Spleen (tissue), 11 donors: Measurements from ENCODE around the gene TUT1. TPM values are rescaled to one million over a fixed set of nuclear protein-coding genes. Genes with fewer than 3 reads are reported as not detected.
A peak's percentile ranks its signal among the peaks of the same experiment; 100 is the strongest.

Experiments
- DNase-seq: peaks from one replicate; pipeline ENCODE4 v3.0.0-alpha.2; 2020
- H3K27ac ChIP-seq, 8 donors: fragments of 200-600 bp; sonication (generic) in 7 of 8; 1 replicate in 4 of 8; 2 replicates in 4 of 8; pipeline versions ENCODE4 v1.5.0 to v1.8.0; 2016 to 2021; ENCODE audit warnings: inconsistent platforms in 4 of 8, mild to moderate bottlenecking in 4 of 8, moderate library complexity in 1 of 8
- H3K27me3 ChIP-seq, 7 donors: fragments of 200-600 bp; sonication (generic) in 6 of 7; replicated peaks in 1 of 7; 1 replicate in 4 of 7; 2 replicates in 3 of 7; pipeline versions ENCODE4 v1.5.0 to v1.8.0; 2016 to 2021; ENCODE audit warnings: inconsistent platforms in 3 of 7, mild to moderate bottlenecking in 1 of 7
- H3K36me3 ChIP-seq, 6 donors: fragments of 200-600 bp; sonication (generic) in 5 of 6; 1 replicate in 4 of 6; 2 replicates in 2 of 6; pipeline versions ENCODE4 v1.5.0 to v1.8.0; 2016 to 2021; ENCODE audit warnings: inconsistent platforms in 2 of 6
- H3K4me1 ChIP-seq, 6 donors: fragments of 200-600 bp; sonication (generic) in 5 of 6; 1 replicate in 3 of 6; 2 replicates in 3 of 6; pipeline versions ENCODE4 v1.5.0 to v1.8.0; 2016 to 2021; ENCODE audit warnings: inconsistent platforms in 3 of 6
- H3K4me3 ChIP-seq, 8 donors: fragments of 200-600 bp; sonication (generic) in 7 of 8; 1 replicate in 4 of 8; 2 replicates in 4 of 8; pipeline versions ENCODE4 v1.5.0 to v1.8.0; 2016 to 2021; ENCODE audit warnings: inconsistent platforms in 4 of 8, mild to moderate bottlenecking in 4 of 8, moderate library complexity in 2 of 8
- H3K9me3 ChIP-seq, 8 donors: fragments of 200-600 bp; sonication (generic) in 7 of 8; 1 replicate in 4 of 8; 2 replicates in 4 of 8; pipeline versions ENCODE4 v1.5.0 to v1.8.0; 2016 to 2021; ENCODE audit warnings: inconsistent platforms in 4 of 8
- CTCF ChIP-seq, 11 experiments: fragments of 200-600 bp in 7 of 11; fragments of 450-650 bp in 4 of 11; sonication (generic) in 4 of 11; IDR thresholded peaks in 8 of 11; conservative IDR thresholded peaks in 3 of 11; 1 replicate in 7 of 11; 2 replicates in 4 of 11; pipeline versions ENCODE4 v1.4.0 to v1.8.0; 2016 to 2021; ENCODE audit warnings: antibody characterized with exemption in 11 of 11, inconsistent platforms in 4 of 11, mild to moderate bottlenecking in 1 of 11
- POLR2A ChIP-seq, 3 donors: fragments of 450-650 bp; IDR thresholded peaks; one replicate each; pipeline ENCODE4 v1.5.1; 2017; ENCODE audit warnings: antibody characterized with exemption in 3 of 3, mild to moderate bottlenecking in 1 of 3
- POLR2AphosphoS5 ChIP-seq, 3 donors: sonication (generic); formaldehyde crosslinking; IDR thresholded peaks; one replicate each; pipeline ENCODE4 v1.5.1; 2017; ENCODE audit warnings: antibody characterized with exemption in 3 of 3
- WGBS, 5 donors: extraction: QIAGEN DNeasy Blood & Tissue Kit in 3 of 5; methylation state at CpG; one replicate each; pipeline versions ENCODE4 v1.1.5 to v1.1.7; 2013 to 2018; 5-methylcytosine and 5-hydroxymethylcytosine counted together
- intact Hi-C: fragments of 100-400 bp; cut with DNase I; formaldehyde crosslinking; loops from one replicate; pipeline ENCODE4 v1.15.0; 2023; ENCODE audit warnings: low total_unique reads
- polyA plus RNA-seq, 3 donors: library from polyadenylated mRNA; stranded (reverse); fragments of 200-250 nt; gene quantifications; one replicate each; pipeline ENCODE4 v1.2.1, GENCODE V29; 2013
- total RNA-seq, 7 donors: library from RNA; depleted of rRNA in 3 of 7; stranded (reverse); fragments of >200 nt in 3 of 7; fragmentation: NEBNext Ultra II Directional in 4 of 7; extraction: Animal tissue kit (Norgen Biotek cat#: 25700) in 4 of 7; gene quantifications; one replicate each; pipeline versions ENCODE4 v1.1.0 to v1.2.1, GENCODE V29; 2016 to 2021
- donor health status: healthy with polysubstance abuse.
- donor health status: DM: no; HTN: no; CAD: no; lungs with moderate emphysema.
- donor health status: DM: no; HTN: no; CAD: no.
- donor health status: Bipolar disorder and iron deficiency.
- donor health status: healthy.
- donor health status: DM: no; HTN: no; CAD: no.
- donor health status: DM: yes; HTN: yes; CAD: no.

The TUT1 gene
- total and polyA plus RNA-seq, 10 donors = 14.4 to 30.9 (median 18.5) TPM

GRCh38 chr11:62612366-62613290 is 21.3 kb upstream of the TUT1 start, which contains the start of the genes EML3 and ROM1:
EML3 (minus strand) TSS chr11:62612775; CDS start chr11:62612457, 318 bp downstream.
ROM1 (plus strand) TSS chr11:62613257; CDS start chr11:62613282, 25 bp downstream.
- Histone ChIP-seq H3K27ac (peak within 1 kb of the TSS; percentile 95 to 99 (median 98)), H3K9me3 (no peaks in the 10 kb centered on the region), H3K36me3 (peaks cover 0 to 70% (median 39%) of the 10 kb centered on the region in 6 donors), H3K4me3 (peak within 1 kb of the TSS; percentile 55 to 86 (median 70)), H3K4me1 (peaks cover 16 to 75% (median 52%) of the 10 kb centered on the region in 6 donors), H3K27me3 (no peaks in the 10 kb centered on the region)
- intact Hi-C loops = no loop called here
- TF ChIP-seq POLR2A (IDR thresholded peaks at IDR 0.05) = no peak
- TF ChIP-seq CTCF (IDR thresholded peaks at IDR 0.05 in 8 of 11, conservative IDR thresholded peaks at IDR 0.05 in 3 of 11) = peak; percentile 56 to 98 (median 95)
- TF ChIP-seq POLR2AphosphoS5 (IDR thresholded peaks at IDR 0.05) = peak; percentile 62 to 85 (median 77)
- 3 to 7% (median 4%) methylated on average over 28 to 91 of the region's 91 CpGs for WGBS, 5 donors
- peak; percentile 98 for DNase-seq

- H3K27me3 ChIP-seq = no peaks in the 10 kb centered on the region
- peak in 2 of 3 donors; percentile 11 to 25 for TF ChIP-seq POLR2AphosphoS5 (IDR thresholded peaks at IDR 0.05)
- TF ChIP-seq POLR2A (IDR thresholded peaks at IDR 0.05) = no peak
- TF ChIP-seq CTCF (IDR thresholded peaks at IDR 0.05 in 8 of 11, conservative IDR thresholded peaks at IDR 0.05 in 3 of 11) = peak in 1 of 11 experiments; percentile 5
- intact Hi-C loops = no loop called here
- peaks cover 0 to 70% (median 35%) of the 10 kb centered on the region in 6 donors for H3K36me3 ChIP-seq
- no peaks in the 10 kb centered on the region for H3K9me3 ChIP-seq
- peak; percentile 84 for DNase-seq
- peak overlapping the region; percentile 55 to 86 (median 70) for H3K4me3 ChIP-seq
- peak overlapping the region; percentile 95 to 99 (median 98) for H3K27ac ChIP-seq
- 1% methylated on average over 34 of the region's 34 CpGs for WGBS, 5 donors
- H3K4me1 ChIP-seq = peaks cover 16 to 83% (median 57%) of the 10 kb centered on the region in 6 donors
Observed at GRCh38 chr11:62611705-62612365, 20.5 kb upstream of the TUT1 start.

GRCh38 chr11:62610814-62611704 is 19.7 kb upstream of the TUT1 start:
- intact Hi-C loops = no loop called here
- no peaks in the 10 kb centered on the region for H3K27me3 ChIP-seq
- no peak for TF ChIP-seq CTCF (IDR thresholded peaks at IDR 0.05 in 8 of 11, conservative IDR thresholded peaks at IDR 0.05 in 3 of 11)
- no peak for TF ChIP-seq POLR2AphosphoS5 (IDR thresholded peaks at IDR 0.05)
- no peak for TF ChIP-seq POLR2A (IDR thresholded peaks at IDR 0.05)
- DNase-seq = peak; percentile 81
- H3K36me3 ChIP-seq = peaks cover 0 to 70% (median 33%) of the 10 kb centered on the region in 6 donors
- H3K27ac ChIP-seq = peak overlapping the region; percentile 95 to 99 (median 98)
- H3K4me1 ChIP-seq = peaks cover 16 to 89% (median 57%) of the 10 kb centered on the region in 6 donors
- H3K4me3 ChIP-seq = peak overlapping the region; percentile 55 to 86 (median 70)
- H3K9me3 ChIP-seq = no peaks in the 10 kb centered on the region
- whole genome bisulfite sequencing, 5 donors = 64 to 73% (median 69%) methylated on average over 21 to 28 of the region's 28 CpGs
